Measurements from ENCODE around the gene RASA3.

DNA sequence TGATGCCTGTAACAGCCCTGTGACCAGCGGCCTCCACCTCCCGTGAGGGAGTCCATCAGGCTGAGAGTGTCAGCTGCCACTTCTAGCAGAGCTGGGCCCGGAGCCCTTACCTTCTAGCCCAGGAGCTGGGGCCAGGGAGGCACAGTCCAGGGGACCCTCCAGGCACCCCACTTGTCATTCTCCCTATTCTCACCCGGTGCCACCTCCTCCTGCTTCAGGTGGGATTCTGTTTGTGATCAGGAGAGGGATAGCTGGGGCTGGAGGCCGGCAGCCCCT, 4.1 kb downstream of the RASA3 start:
- TF ChIP-seq, protein P1, sequence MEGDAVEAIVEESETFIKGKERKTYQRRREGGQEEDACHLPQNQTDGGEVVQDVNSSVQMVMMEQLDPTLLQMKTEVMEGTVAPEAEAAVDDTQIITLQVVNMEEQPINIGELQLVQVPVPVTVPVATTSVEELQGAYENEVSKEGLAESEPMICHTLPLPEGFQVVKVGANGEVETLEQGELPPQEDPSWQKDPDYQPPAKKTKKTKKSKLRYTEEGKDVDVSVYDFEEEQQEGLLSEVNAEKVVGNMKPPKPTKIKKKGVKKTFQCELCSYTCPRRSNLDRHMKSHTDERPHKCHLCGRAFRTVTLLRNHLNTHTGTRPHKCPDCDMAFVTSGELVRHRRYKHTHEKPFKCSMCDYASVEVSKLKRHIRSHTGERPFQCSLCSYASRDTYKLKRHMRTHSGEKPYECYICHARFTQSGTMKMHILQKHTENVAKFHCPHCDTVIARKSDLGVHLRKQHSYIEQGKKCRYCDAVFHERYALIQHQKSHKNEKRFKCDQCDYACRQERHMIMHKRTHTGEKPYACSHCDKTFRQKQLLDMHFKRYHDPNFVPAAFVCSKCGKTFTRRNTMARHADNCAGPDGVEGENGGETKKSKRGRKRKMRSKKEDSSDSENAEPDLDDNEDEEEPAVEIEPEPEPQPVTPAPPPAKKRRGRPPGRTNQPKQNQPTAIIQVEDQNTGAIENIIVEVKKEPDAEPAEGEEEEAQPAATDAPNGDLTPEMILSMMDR (IDR thresholded peaks at IDR 0.05) = no peak
- no peak for TF ChIP-seq POLR2A (IDR thresholded peaks at IDR 0.05)
- no peak for TF ChIP-seq POLR2AphosphoS5 (IDR thresholded peaks at IDR 0.05)
- no peak for TF ChIP-seq EP300 (IDR thresholded peaks at IDR 0.05)

Data from sigmoid colon (tissue), 4 donors.